ENCODE data around the gene BAIAP2L2. TPM values are rescaled to one million over a fixed set of nuclear protein-coding genes. Genes with fewer than 3 reads are reported as not detected.

Gene BAIAP2L2
- total and polyA plus RNA-seq, 2 donors (not counting 1 experiment from before 2014, with no cell fraction given): 0.96 to 1.2 TPM

DNA sequence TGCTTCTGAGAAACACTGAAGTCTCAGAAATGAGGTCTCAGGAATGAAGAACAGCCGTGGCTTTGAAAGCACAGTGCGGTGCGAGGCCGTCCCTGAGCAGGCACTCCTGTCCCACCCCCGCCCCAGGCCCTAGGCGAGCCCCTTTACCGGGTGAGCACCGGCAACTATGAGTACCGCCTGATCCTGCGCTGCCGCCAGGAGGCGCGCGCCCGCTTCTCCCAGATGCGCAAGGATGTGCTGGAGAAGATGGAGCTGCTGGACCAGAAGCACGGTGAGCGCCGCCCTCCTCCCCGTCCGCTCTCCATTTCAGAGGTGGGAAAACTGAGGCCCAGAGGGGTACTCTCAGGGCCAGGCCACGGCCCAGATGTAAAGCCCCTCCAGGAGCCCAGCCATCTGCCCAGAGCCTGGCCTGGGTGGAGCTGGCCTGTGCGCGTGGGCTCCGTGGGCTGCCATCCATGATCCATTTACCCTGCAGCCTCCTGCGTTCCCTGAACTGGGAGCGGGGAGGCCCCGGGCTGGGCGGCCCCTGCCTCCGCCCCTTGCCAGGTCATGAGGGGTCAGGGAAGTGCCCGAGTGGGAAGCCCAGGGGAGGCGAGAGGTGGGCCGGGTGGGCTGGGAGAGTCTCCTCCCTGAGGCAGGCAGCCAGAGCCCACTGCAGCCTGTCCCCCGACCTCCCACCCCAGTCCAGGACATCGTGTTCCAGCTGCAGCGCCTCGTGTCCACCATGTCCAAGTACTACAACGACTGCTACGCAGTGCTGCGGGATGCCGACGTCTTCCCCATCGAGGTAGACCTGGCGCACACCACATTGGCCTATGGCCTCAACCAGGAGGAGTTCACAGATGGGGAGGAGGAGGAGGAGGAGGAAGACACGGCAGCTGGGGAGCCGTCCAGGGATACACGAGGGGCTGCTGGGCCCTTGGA, 36.0 kb downstream of the BAIAP2L2 start:
- Mint-ChIP-seq H3K27me3 (peaks cover under 1% of the 10 kb centered on the region), H3K27ac (no peak overlapping the region), H3K4me1 (no peaks in the 10 kb centered on the region), H3K9me3 (ENCODE audit: insufficient read depth) (no peaks in the 10 kb centered on the region), H3K4me3 (no peak overlapping the region)
- H3K27ac ChIP-seq (ENCODE audit: low read length in 2 of 2): no peak overlapping the region
- ATAC-seq (ENCODE audit: low read depth): no peak
- H3K79me2 ChIP-seq (ENCODE audit: control insufficient read depth, insufficient read depth, low read length): no peaks in the 10 kb centered on the region
- TF ChIP-seq, protein P1, sequence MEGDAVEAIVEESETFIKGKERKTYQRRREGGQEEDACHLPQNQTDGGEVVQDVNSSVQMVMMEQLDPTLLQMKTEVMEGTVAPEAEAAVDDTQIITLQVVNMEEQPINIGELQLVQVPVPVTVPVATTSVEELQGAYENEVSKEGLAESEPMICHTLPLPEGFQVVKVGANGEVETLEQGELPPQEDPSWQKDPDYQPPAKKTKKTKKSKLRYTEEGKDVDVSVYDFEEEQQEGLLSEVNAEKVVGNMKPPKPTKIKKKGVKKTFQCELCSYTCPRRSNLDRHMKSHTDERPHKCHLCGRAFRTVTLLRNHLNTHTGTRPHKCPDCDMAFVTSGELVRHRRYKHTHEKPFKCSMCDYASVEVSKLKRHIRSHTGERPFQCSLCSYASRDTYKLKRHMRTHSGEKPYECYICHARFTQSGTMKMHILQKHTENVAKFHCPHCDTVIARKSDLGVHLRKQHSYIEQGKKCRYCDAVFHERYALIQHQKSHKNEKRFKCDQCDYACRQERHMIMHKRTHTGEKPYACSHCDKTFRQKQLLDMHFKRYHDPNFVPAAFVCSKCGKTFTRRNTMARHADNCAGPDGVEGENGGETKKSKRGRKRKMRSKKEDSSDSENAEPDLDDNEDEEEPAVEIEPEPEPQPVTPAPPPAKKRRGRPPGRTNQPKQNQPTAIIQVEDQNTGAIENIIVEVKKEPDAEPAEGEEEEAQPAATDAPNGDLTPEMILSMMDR (IDR thresholded peaks at IDR 0.05): no peak
- TF ChIP-seq EZH2 (IDR thresholded peaks at IDR 0.05; ENCODE audit: borderline replicate concordance, insufficient read depth, low read depth, low read length, poor library complexity, severe bottlenecking): no peak
- no peak overlapping the region for H3K9ac ChIP-seq (ENCODE audit: low read length)
- intact Hi-C loops (cut with micrococcal nuclease): no loop called here
- no peak overlapping the region for H2AFZ ChIP-seq (ENCODE audit: insufficient read depth, low read depth, low read length, poor library complexity, severe bottlenecking)
- DNase-seq: no peak
- no peak overlapping the region for H3K4me2 ChIP-seq (replicated peaks; ENCODE audit: low read depth, low read length, poor library complexity, severe bottlenecking)
- ChIA-PET POLR2A (interaction anchor here (0.6 kb wide), 1 partner anchor 10 kb away, joined by 5 read pairs; the partner anchor contains the start of gene SLC16A8), CTCF (no interaction called here)
- H3K4me3 ChIP-seq (ENCODE audit: control extremely low read depth in 1 of 5, extremely low read depth in 1 of 5, insufficient read depth in 1 of 5, low read depth in 2 of 5, low read length in 4 of 5): no peak overlapping the region
- no peaks in the 10 kb centered on the region for H3K27me3 ChIP-seq (replicated peaks in 1 of 4; ENCODE audit: control extremely low read depth in 1 of 4, control insufficient read depth in 3 of 4, insufficient read depth in 4 of 4, low read length in 3 of 4)
- H3K9me3 ChIP-seq (ENCODE audit: control extremely low read depth in 1 of 3, control insufficient read depth in 2 of 3, insufficient read depth in 1 of 3, low read length in 2 of 3): no peaks in the 10 kb centered on the region
- WGBS (ENCODE audit: insufficient coverage): 97% methylated on average over 45 of the region's 47 CpGs
- no peaks in the 10 kb centered on the region for H4K20me1 ChIP-seq (ENCODE audit: control insufficient read depth, insufficient read depth, low read length, poor library complexity, severe bottlenecking)
- no peaks in the 10 kb centered on the region for H3K4me1 ChIP-seq (ENCODE audit: control insufficient read depth in 2 of 2, insufficient read depth in 2 of 2, low read length in 2 of 2)
- peaks cover 0 to 38% of the 10 kb centered on the region in 2 experiments for H3K36me3 ChIP-seq (replicated peaks in 1 of 2; ENCODE audit: control extremely low read depth in 1 of 2, control insufficient read depth in 1 of 2, extremely low read depth in 1 of 2, insufficient read depth in 2 of 2, low read length in 1 of 2)

All from B cell (primary cell).